Activated CD8-positive, alpha-beta memory T cell treated with anti-CD3 and anti-CD28 coated beads, Interleukin-2, amount 50 U/mL, for 24 hours (primary cell): Measurements from ENCODE around the gene LIPA.
"Not testable (repeated sequence)": the region's sequence is repeated elsewhere in the genome, so short reads cannot be mapped to it uniquely, and the experiment has no call there.

ENCODE experiments used
- DNase-seq: peaks from one replicate; pipeline ENCODE4 v3.0.0-alpha.2; 2020; ENCODE audit errors: extremely low read depth

LIPA gene

DNA sequence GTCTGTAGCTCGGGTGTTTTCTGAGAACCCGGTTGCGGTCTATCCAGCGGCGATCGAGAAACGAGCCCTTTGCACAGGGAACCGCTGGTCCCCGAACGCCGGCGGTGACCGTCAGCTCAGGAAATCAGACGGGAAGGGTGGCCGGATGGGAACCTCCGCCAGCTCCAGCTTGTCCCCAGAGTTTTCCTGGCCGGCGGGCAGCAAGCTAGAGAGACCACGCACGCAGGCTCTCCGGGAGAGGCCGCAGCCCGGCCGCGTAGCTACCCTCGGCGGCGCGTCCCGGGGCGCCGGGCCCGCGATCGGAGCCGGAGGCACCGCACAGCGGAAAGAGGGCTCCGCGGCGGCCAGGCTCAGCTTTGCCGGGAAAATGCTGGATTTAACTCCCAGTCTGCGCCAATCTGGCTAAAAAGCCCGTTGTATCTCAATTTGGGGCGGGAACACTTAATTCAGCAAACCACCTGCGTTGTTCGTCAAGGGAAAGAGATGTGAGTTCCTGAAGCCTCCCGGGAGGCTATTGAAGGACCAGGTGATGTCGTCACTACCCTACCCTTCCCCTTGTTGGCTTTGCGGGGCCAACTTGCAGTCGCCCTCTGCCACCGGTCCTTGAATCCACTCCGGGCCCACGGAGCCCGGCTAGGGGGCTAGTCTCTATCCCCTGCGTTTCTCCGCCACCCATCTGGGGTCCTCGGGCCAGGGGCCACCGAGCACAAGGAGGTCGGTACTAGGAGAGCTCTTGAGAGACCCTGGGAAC is 43.6 kb downstream of the LIPA start:
- no peak for DNase-seq

DNA sequence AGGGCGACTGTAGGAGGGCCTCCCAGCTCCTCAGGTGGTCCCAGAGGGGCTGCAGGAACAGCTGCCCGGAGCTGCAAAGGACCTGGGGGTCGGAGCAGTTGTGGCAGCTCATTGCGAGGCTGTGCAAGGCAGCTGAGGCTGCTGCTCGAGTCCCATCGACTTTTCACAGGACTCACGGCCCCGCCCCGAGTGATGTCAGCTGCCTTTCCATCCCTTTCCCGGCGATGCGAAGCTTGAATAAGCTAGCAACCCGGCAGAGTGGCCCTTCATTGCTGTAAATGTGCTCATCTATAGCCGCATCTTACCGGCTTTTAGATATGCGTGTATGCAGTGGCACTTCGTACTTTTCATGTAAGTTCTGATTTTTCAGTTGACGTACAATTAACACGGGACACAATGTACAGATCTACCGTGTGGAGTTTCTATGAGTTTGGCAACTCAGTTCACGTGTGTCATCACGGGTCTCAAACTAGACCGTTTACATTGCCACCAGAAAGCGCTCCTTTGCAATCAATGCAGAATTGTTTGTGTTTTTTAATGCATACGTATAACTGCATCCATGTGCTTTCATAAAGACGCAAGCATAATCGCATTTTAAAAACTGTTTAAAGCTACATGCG is 44.3 kb downstream of the LIPA start, which contains the start of gene CH25H:
Gene CH25H (minus strand): TSS at position 137 of the 620 bp plus-strand sequence. CDS start 25 bp downstream, at position 112.
- no peak for DNase-seq

DNA sequence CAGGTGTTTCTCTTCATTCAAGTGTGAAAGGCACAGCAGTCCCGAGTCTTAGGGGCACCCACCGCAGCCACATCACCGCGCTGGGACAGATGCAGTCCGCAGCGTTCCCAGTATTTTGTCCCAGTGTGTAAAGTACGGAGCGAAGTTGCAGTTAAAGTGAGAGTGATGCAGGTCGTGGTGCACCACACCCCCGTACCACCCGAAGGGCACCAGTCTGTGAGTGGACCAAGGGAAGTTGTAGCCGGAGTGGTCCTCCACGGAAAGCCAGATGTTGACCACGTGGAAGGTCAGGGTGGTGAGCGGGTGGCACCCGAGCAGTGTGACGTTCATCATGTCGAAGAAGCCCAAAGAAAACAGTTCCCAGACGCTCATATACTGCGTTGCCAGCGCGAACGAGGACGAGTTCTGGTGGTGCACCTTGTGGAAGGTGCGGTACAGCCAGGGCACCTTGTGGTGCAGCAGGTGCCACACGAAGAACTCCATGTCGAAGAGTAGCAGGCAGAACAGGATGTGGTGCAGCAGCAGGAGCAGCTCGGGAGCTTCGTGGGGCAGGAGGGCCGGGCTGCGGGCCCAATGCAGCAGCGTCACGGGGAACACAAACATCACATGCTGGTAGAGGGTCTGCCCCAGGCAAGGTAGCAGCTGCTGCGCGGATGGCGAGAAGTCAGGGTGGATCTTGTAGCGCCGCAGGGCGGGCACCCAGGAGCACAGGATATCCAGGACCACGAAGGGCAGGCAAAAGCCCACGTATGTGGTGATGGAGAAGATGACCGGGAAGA is 45.0 kb downstream of the LIPA start:
- DNase-seq = no peak

DNA sequence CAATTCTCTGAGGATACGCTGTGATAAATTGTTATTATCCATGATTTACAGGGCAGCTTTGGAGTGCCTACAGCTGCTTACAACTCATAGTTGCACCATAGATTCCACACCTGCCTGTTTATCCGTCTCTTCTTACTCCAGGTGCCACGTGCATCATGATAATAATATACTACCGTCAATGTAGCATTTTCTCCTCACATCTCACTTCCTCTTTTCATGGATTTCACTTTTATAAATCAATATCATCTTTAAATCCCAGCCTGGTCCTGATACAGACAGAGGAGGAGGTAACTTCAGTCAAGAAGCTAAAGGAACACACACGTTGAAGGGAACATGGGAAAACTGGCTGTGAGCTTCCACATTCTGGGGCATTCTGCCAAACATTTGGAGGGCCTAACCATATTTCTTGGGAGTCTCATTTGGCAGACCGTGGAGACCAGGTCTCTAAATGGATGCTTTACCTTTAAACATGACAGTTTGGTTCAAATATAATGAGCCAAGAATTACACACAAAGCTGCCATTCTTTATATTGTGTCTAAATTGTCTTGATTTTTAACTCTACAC is 46.9 kb downstream of the LIPA start:
- DNase-seq = no peak

DNA sequence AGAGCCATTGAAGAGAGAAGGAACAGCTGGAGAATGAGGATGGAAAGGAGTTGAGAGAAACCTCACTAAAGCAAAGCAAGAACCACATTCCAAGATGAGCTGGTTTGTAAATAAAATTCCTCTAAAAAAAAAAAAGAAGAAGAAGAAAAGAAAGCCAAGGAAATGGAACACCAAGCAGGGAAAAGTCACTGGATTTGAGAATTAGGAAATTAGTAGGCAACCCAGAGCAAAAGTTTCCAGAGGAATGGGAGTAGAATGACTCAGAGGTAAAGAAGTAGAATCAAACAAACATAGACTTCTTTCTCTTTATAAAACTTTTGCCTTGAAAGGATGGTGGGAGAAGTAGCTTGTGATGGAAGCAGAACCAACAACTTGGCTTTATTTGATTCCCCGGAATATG is 48.3 kb downstream of the LIPA start:
- DNase-seq = no peak

DNA sequence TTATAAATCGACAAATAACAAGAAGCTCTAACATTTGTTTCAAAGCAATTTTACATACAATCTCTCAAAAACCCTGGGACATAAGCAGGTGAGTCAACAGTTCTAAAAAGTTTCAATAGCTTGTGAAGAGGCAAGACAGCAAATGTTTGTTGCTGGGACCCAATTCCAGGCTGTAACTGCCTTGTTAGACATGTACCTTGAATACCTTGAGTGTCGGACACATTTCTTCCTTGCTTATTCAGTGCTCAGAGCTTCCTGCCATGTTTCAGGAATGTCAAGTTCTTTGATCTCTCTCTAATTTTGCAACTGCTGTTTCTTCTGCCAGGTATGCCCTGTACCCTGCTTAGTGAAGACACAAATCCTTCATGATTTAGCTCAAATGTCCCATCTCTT is 49.5 kb downstream of the LIPA start:
- DNase-seq = no peak

DNA sequence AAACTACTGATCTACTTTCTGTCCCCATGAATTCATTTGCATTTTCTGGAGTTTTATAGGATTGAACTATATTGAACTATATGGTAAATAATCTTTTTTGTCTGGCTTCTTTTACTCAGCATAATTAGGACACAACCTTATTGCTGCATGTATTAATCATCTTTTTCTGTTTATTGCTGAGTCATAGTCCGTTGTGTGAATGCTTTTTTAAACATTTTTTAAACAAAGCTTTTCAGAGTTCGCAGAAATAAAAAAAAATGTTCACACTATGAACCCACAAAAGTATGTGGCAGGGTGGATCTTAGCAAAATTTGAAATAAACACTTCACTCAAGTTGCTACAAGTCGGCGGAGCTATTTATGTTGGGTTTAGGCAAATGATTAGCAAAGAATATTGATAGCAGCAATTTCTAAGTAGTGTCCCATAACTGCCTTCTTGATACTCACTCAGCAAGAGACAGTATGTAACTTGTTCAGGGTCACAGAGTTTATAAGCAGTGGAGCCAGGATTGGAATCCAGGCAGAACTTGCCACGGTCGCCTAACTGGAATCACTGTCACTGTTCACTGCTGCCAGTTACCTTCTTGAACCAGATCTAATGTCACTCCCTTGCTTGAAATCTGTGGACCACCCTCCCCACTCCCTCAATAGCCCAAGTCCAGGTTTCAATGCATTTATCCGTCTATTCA is 50.1 kb downstream of the LIPA start:
- DNase-seq = no peak

DNA sequence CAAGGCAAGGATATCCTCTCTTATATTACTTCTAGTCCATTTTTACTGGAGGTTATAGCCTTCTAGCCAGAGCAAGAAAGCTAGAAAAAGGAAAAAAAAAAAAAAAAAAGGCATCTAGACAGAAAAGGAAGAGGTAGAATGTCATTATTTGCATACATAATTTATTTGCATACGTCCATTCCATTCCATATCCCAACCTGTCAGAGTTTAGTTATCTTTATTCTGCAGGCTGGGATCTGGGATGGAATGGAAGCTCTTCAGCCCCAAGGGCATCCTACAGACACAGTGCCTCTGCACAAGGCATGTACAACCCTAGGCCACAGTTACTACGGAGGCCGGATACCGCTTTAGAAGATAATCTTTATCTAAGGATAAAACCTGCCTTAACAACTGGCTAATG is 54.1 kb downstream of the LIPA start:
- DNase-seq = no peak

DNA sequence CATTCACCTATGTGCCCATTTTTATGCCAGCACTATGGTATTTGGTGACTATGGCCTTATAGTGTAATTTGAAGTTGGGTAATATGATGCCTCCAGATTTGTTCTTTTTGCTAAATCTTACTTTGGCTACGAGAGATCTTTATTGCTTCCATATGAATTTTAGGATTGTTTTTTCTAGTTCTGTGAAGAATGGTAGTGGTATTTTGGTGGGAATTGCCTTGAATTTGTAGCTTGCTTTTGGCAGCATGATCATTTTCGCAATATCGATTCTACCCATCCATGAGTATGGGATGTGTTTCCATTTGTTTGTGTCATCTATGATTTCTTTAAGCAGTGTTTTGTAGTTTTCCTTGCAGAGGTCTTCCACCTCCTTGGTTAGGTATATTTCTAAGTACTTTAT is 60.3 kb downstream of the LIPA start:
- not testable (repeated sequence) for DNase-seq

DNA sequence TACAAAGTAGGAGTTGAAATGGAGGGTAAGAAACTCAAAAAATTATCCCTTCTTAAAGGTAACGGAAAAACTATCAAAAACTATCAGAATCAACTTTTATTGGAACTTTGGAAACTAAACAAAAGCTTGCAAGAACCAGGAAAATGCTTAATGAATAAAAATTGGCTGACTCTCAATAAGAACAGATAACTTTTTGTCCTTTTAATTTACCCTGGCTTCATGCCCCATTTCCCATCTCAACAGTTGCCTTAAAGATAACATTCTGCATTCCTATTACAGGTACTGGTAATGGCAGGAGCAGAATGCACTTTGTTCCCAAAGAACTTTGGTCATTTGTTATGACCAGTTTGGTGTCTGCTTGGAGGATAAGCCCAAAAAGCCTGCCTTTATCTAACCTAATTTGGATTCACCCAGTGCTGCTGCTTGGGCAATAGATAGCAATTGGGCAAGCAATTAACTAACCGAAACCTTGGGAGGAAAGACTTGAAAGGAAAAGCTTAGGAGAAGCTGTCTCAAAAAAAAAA is 62.3 kb downstream of the LIPA start:
- DNase-seq = no peak

DNA sequence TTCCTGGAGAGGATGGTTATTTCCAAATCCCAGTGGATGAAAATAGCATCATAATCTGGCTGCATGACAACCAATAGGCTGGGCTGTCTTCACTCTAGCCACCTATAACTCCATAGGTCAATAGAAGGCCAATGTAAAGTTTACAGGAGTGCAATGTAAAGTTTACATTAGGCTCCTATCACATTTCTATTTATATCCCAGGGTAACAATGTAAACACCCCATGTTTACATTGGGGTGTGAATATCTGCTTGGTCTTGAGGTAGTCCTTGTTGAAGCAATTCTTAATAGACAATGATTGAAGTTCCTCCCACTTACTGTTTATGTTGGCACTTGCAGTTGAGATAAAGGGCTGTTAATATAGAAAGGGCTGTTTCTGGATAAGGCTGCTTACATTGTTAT is 65.9 kb downstream of the LIPA start:
- DNase-seq = no peak

DNA sequence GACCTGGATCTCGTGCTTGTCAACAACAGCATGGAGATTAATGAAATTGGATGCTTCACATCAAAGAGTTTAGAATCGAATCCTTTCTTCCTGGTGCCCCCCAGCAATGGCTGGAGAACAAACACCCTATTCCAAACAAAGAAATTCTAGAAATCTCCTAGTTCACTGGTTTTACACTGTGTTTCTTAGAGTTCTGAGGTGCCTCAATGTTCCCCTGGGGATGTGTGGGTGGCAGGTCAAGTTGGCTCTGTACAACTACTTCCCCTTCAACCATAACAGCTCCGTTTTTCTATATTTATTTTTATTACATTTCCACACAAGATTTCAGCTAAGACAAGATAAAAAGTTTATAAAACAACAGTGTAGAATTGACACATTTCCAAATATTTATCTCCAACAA is 66.9 kb downstream of the LIPA start:
- no peak for DNase-seq

DNA sequence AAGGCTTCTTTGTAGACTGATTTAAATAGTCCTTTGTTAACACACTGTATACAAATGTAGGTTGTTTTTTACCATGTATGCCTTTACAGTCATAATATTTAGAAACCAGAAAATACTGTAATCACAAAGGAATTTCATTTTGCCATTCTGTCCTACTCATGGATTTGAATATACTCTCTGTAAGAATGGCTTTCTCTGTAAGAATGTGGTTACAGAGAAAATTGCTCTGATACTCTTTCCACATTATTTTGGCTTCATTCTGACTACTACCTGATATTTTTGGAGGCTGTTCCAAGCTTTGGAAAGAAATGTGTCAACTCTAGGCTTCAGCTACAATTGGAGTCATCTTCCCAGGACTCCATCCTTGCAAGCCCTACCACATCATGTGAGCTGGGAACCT is 68.0 kb downstream of the LIPA start:
- no peak for DNase-seq

DNA sequence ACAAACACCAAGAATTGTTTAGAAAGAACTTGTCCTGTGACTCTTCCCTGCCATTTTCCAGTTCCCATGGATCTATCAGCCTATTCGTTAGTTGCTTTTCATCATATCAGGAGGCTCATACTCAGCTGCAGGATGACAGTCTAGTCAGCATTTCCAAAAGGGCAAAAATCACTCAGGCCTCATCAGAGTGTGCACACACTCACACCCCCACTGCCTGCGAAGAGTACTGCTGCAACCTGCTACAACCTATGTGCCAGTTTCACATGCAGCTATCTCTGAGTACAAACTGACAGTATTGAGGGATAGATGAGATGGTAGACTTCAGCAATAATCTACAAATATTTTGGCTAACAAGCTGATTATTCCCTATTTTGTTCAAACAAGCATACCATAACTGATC is 68.7 kb downstream of the LIPA start:
- no peak for DNase-seq

DNA sequence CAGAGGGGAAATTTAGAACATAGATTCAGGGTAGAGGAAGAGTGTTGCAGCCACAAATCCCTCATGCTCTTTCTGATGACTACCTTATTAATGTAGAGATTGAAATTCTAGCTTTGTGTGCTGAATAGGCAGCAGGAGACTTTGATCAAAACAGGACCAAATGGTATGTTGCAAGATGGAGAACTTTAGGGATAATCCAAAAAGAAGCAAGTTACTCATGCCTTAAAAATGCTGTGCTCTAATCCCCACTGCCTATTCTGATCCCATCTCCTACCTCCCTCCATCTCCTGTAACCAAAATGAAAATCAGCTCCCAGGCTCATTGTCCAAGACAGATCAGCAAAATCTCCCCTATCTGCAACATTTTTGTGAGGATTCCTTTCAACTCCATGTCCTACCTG is 75.8 kb downstream of the LIPA start:
- DNase-seq = no peak

DNA sequence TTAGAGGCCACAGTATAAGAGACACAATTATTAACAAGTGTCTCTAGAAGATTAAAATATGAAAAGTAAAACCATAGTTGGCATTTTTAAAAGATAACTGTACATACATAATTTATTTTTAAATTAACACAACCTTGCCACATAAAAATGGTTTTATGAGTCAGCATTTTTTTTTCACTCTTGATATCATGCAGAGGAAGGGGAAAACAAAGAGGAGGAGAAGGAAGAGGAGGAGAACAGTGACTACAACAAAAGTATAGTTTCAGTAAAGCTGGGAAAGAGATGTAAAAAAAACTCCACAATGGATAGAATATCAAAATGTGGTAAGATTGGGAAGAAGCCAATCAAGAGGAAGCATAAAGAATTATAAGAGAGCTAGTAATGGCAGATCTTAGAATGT is 78.5 kb downstream of the LIPA start:
- no peak for DNase-seq

DNA sequence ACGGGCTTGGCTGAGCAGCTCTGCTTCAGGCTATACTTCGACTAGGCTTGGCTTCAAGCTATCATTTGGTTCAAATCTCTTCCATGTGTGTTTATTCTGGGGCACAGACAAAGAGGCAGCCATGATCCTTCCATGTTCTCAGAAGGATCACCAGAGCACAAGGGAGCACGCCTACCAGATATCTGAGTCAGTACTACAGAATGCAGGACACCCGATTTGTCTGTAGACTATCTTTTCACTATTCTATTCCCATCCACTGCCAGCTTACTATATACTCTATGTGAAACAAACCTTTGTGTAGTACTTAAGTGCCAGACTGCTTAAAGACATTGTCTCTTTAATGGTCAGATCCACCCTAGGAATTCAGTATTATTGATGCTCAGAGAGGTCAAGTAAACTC is 79.6 kb downstream of the LIPA start:
- no peak for DNase-seq

DNA sequence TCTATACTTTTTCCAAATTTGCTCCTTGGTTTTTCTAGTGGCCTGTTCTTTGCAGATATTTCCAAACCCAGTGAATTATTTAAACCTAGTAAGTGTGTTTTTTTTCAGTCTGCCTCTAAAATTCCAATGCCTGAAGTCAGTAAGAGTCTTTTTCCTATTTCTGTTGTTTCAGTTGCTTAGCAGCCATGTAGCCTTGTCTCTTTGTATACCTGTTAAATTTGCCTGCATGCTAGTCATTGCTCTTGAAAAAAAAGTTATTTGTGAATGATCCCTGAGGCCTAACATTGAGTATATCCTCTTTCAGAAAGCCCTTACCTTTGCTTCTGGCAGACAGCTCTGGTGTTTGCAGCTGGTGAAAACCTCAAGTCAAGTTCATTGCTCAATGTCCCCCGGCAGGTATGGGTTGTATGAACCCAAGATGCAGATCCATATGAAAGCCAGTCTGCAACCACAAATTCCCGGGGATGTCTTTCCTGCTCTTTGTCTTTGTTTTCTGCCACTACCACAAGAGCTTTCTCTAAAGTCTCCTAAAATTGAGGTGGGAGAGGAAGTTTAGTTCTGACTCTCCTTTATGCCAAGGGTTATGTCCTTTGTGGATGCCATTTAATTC is 80.2 kb downstream of the LIPA start:
- no peak for DNase-seq

DNA sequence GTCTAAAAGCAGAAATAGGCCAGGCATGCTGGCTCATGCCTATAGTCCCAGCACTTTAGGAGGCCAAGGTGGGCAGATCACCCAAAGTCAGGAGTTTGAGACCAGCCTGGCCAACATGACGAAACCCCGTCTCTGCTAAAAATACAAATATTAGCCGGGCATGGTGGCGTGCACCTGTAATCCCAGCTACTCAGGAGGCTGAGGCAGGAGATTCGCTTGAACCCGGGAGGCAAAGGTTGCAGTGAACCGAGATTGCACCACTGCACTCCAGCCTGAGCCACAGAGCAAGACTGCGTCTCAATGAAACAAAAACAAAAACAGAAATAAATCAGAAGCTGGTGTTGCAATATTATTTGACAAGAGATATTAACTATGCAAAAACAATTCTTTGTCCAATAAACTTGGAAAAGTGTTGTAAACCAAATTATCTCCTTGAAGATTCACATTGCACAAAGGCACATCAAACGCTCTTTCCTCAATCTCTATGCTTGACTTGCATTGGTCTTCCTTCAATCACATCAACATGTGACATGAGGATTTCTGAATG is 83.1 kb downstream of the LIPA start:
- DNase-seq = not testable (repeated sequence)

DNA sequence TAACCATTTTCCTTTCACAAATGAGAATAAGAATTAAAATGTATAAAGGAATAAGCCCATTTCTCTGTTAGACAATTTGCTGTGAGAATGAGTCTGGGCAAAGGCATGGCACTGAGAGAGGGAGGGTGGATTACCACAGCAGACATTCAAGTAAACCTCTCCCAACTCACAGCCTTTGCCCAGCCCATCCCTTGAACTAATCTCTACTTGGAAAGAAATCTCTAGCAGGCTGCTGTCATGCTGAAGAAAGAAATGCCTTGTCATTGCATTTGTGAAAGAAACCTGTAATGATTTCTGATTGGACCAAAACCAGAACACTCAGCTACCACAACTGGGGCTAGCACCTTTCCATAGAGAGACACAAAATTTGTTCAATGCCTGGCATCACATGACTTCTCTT is 83.7 kb downstream of the LIPA start:
- DNase-seq = no peak

DNA sequence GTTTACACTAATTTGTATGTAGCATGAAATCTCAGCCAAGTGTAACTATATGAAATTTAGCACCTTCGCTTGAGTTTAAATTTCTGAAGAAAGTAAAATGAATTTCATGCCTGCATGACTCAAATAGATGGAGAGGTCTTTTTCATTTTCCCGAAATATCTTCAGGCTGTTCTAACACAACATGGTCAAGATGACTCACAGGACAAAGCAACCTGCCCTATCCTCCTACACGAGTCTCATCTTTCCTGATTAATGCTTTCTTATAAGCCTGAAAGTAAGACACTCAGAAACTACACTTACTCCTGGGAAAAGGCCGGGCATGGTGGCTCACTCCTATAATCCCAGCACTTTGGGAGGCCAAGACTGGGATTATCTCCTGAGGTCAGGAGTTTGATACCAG is 85.7 kb downstream of the LIPA start:
- DNase-seq = no peak
